GM12801 (cell line): ENCODE data around the gene C16orf87.

Experiments used
- TF ChIP-seq, protein P1 (sequence below): IDR thresholded peaks from one replicate; pipeline ENCODE4 v1.5.1; 2011; ENCODE audit warnings: control low read depth; ENCODE audit not compliant: insufficient read length; ENCODE audit errors: extremely low read depth

The C16orf87 gene

DNA sequence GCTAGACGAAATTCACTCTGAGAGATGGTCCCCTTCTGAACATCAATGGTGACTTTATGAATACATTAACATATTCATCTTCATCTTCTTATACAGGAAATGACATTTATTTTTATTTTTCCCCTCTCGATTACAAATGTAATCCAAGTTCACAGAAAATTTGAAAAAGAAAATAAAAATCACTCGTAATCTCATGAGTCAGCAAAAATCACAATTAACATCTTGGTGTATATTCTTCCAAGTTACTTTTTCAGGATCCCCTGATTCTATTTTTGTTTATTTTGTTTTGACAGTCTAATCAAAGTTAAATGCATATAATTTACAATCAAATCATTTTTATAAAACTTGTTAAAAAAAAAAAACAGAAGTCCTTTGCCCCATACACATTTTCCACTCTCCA, 27.6 kb downstream of the C16orf87 start:
- TF ChIP-seq, protein P1, sequence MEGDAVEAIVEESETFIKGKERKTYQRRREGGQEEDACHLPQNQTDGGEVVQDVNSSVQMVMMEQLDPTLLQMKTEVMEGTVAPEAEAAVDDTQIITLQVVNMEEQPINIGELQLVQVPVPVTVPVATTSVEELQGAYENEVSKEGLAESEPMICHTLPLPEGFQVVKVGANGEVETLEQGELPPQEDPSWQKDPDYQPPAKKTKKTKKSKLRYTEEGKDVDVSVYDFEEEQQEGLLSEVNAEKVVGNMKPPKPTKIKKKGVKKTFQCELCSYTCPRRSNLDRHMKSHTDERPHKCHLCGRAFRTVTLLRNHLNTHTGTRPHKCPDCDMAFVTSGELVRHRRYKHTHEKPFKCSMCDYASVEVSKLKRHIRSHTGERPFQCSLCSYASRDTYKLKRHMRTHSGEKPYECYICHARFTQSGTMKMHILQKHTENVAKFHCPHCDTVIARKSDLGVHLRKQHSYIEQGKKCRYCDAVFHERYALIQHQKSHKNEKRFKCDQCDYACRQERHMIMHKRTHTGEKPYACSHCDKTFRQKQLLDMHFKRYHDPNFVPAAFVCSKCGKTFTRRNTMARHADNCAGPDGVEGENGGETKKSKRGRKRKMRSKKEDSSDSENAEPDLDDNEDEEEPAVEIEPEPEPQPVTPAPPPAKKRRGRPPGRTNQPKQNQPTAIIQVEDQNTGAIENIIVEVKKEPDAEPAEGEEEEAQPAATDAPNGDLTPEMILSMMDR: no peak

DNA sequence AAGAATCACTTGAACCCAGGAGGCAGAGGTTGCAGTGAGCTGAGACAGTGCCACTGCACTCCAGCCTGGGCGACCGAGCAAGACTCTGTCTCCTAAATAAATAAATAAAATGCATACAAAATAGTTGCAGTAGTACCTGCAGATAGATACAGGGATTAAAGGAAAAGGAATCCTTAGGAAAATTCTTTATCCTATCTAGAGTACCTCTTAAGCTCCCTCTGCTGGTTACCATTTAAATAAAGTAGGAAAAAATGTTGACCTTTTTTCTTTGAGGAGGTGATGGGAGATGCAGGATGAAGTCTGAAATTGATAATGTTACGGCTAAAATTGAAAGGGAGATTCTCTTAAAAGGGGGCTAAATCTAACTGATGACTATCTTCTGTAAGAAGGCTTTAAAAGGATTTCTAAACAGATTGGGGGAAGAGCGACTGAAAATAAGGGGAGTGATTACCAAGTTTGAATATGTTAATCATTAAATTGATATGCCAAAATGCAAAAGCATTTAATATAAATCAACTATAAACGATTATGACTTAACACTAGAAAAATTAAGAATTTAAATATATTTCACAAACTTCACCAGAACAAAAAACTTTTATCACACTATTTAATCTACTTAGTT, 29.4 kb downstream of the C16orf87 start:
- TF ChIP-seq, protein P1: no peak

DNA sequence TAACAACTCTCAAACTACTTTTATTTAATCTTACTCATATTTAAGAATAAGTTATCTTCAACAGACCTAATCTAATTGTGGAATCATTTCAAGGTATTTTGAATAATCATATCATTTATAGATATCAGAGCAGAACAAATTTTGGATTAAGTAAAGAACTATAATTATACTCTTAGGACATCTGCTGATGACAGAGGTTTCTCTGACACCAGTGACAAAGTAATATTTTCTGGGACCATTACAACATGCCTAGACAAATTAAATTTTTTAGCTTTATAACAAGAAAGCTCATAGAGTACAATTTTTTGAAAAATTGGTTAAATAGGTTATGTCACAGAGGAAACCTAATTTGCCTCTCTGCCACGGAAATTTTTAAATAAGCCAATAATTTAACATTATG, 30.5 kb downstream of the C16orf87 start:
- TF ChIP-seq, protein P1: no peak

GRCh38 chr16:46797501-46797900, 33.5 kb downstream of the C16orf87 start:
- TF ChIP-seq, protein P1: no peak

DNA sequence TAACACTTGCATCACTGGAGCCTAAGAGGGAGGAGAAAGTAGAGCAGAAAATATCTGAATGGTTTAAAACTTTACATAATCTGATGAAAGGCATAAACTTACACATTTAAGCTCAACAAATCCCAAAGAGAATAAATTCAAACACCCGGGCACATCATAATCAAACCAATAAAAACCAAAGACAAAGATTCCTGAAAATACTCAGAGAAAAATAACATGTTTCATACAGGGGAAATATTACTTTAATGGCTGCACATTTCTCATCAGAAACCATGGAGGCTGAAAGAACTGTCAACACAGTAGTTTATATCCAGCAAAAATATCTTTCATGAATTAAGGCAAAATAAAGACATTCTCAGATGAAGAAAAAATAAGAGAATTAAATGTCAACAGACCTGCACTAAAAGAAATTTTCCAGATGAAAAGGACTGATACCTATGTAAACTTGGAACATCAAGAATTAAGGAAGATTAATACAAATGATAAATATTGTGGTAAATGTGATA, 34.2 kb downstream of the C16orf87 start:
- TF ChIP-seq, protein P1: no peak

DNA sequence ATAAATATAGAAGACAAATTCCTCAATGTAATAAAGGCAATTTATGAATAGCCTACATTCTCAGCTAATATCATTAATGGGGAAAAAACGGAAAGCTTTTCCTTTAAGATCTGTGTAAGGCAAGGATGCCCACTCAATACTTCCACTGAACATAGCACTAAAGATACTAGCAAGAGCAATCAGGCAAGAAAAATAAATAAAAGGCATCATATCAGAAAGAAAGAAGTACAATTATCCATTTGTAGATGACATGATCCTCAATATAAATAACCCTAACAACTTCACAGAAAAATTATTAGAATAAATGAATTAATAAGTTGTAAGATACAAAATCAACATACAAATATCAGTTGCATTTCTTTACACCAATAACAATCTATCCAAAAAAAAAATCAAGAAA, 37.1 kb downstream of the C16orf87 start:
- TF ChIP-seq, protein P1: no peak

GRCh38 chr16:46790599-46791270, 40.2 kb downstream of the C16orf87 start:
- TF ChIP-seq, protein P1: no peak
